HG03439 (cell line): ENCODE measurements around the gene MTUS2.

ENCODE experiments used
- ATAC-seq: cut with Tn5 transposase; IDR thresholded peaks from one replicate; pipeline ENCODE4 v1.9.1; 2021; ENCODE audit warnings: mild to moderate bottlenecking, moderate library complexity; ENCODE audit not compliant: unreplicated experiment

MTUS2 gene

GRCh38 chr13:29021311-29021710 lies 201.2 kb downstream of the MTUS2 start:
- ATAC-seq = no peak

DNA sequence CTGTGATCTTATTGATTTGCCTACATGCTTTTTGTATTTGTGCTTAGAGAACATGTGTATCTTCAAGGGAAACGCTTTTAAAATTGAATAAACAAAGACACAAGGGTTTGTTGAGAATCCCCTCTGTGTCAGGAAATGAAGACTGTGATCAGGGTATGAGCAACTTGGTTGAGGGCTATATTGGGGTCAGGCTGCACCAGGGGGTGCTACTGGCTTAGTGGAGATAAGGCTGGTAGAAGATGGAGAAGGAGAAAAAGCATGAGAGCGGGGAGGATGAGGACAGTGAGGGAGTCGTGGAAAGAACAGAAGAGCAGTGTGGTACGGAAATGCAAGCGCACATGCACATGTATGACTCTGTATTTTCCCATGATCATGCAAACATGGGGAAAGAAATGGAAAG lies 201.6 kb downstream of the MTUS2 start:
- no peak for ATAC-seq

- ATAC-seq = no peak
These were observed 202.3 kb downstream of the MTUS2 start for GRCh38 chr13:29022410-29022809.

- ATAC-seq = no peak
These were observed 202.8 kb downstream of the MTUS2 start for GRCh38 chr13:29022968-29023367.

GRCh38 chr13:29024783-29025182 lies 204.6 kb downstream of the MTUS2 start:
- ATAC-seq = no peak

- ATAC-seq = no peak
These were observed 208.7 kb downstream of the MTUS2 start for GRCh38 chr13:29028868-29029267.

DNA sequence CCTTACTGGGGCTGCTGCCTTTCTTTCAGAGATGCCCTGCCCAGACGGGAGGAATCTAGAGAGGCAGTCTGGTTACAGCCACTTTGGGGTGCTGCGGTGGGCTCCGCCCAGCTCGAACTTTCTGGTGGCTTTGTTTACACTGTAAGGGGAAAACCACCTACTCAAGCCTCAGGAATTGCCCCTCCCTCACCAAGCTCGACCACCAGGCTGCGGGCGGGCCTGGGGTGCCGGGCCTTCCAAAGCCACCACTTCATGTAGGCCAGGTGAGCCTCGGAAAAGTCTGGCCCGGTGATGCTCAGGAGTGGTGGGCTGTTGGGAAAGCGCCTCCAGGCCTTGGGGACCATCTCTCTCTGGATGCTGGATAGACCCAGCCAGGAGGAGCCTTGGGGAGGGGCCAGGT lies 218.6 kb downstream of the MTUS2 start:
- ATAC-seq = no peak

DNA sequence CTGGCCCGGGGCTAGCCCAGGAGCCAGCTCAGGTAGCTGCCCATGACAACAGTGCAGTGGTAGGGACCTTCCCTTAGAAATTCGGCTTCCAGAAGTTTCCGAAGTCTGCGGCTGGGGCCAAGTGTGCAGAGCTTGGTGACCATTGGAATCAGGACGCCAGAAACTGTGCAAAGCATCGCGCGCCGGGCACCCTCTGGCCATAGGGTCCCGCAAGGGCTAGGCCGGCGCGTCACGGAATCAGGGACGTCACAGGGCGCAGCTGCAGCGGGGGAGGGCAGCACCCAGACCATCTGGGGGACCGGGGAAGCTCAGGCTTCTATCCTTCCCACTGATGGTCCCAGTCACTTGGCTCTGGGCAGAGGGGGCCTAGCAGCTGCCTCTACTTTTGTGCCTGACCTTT lies 219.1 kb downstream of the MTUS2 start:
- ATAC-seq = no peak

DNA sequence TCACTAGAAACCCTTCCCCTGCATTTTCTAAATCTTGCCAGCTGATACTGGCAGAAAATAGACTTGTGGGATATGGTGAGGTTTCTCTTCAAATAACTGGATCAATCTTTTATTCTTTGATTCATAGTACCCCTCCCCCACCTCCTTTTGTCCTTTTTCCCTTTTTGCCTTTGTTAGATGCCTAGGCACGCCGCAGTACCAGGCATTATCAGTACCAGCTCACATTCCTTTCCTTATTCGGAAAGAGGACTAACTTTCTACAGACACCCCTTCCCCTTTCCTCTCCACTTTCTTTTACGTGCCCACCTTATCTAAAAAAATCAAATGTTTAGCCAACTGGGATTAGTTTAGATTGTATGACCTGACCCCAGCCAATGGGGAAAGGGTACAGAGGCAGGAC lies 226.4 kb downstream of the MTUS2 start:
- no peak for ATAC-seq

DNA sequence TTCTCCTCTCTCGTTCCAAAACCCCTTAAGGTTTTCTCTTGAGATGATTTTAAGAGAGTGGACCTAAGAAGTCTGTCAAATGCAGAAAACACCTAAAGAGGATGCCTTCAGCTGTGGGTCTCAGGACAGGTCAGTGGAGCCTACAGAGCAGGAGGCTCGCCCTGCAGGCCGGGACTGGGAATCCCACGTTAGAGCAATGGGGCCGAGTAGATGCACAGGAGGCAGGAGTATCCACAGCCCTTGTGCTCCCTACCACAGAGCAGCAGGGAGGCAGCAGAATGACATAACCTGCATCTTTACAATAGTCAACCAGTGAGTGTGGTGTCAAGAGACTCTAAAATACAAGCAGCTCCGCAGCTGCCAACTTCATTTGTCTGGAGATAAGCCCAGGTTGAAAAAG lies 229.4 kb downstream of the MTUS2 start:
- no peak for ATAC-seq

- no peak for ATAC-seq
These were observed 230.6 kb downstream of the MTUS2 start for GRCh38 chr13:29050719-29051118.

DNA sequence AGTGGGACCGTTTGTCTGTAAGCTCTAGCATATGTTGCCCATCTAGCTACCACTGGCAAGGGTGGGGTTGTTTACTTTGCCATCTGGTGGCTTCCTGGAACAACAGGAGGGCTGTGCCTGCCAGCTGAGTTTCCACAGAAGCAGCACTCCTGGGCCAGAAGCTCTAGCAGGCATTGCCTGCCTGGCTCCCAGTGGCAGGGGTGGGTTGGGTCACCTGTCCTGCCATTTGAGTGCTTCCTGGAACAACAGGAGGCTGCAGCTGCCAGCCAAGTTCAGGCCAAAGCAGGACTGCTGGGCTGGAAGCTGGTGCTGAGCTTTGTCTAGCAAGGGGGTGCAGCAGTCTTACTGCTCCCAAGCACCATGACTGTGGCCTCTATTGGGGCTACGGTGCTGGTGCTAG lies 239.7 kb downstream of the MTUS2 start:
- no peak for ATAC-seq

DNA sequence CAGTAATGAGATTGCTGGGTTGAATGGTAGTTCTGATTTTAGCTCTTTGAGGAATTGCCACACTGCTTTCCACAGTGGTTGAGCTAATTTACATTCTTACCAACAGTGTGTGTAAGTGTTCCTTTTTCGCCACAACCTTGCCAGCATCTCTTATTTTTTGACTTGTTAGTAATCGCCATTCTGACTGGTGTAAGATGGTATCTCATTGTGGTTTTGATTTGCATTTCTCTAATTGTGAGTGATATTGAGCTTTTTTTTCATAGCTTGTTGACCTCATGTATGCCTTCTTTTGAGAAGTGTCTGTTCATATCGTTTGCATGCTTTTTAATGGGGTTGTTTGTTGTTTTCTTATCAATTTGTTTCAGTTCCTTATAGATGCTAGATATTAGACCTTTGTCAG lies 245.0 kb downstream of the MTUS2 start:
- no peak for ATAC-seq

- ATAC-seq = no peak
These were observed 247.3 kb downstream of the MTUS2 start for GRCh38 chr13:29067306-29067945.

DNA sequence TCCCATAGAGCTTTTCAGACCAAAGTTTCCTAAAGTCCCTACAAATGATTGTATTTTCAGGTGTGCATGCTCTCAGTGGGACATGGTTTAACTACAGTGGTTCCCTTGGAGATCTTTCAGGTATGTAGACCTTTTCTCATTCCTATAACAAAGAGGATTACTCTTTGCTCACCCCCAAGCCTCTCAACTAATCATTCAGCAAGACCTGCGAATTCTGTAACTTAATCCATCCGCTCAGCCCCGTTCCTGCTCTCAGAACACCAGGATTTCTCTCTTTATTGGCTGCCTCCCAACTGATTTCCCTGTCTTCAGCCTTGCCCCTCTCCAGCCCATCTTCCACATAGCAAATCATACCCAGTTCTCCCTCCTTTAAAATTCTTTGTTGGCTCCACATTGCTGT lies 253.6 kb downstream of the MTUS2 start:
- ATAC-seq = no peak

DNA sequence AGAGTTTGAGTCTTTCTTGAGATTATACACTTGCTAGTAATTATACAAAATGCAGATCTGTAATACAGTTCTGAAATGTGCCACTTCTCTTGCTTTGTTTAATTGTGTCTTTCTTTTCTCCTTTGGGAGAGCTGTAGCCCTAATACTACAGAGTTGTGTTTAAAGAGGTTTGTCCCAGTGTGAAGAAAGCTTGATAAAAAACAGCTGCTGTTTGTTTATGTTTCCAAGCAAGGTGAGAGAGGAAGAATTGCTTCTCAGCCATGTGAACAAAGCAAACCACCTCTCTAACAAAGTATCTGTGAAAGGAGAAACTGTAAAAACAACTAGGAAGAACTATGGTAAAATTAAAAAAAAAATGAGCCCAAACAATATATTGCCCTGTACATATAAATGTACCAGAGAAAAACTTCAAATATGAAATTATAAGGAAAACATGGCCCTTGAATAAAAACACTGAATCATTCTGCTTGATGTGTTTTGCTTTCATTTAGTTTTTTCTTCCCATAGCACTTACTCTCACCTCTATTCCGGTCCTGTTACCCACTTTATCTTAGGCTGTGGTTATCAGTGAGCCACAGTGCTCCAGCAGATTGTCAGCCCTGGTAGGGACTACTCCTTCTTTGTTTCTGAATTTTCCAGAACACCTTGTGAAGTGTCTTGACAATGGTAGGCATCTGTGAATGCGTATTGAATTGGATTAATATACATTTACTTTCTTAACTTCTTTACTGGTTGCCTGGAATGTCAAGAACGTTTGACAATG lies 257.1 kb downstream of the MTUS2 start:
- no peak for ATAC-seq

DNA sequence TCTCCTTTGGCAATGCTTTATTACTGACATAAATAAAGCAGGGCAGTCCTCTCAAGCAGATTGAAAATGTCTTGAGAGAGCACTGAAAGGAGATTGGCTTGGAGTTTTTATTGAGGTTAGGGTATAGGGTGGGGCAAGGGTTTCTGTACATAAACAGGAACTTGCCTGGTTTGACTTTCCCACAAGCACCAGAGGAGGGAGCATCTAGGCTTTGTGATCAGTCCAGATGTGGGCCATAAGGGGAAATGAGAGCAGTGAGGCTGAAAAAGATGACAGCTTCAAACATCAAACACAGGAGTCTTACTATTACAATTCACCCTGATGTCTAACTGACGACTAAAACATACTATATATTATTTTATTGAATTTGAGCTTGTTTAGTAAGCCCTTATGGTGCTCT lies 260.9 kb downstream of the MTUS2 start:
- ATAC-seq = peak; percentile 53

GRCh38 chr13:29081697-29082440 lies 261.7 kb downstream of the MTUS2 start:
- ATAC-seq = no peak

DNA sequence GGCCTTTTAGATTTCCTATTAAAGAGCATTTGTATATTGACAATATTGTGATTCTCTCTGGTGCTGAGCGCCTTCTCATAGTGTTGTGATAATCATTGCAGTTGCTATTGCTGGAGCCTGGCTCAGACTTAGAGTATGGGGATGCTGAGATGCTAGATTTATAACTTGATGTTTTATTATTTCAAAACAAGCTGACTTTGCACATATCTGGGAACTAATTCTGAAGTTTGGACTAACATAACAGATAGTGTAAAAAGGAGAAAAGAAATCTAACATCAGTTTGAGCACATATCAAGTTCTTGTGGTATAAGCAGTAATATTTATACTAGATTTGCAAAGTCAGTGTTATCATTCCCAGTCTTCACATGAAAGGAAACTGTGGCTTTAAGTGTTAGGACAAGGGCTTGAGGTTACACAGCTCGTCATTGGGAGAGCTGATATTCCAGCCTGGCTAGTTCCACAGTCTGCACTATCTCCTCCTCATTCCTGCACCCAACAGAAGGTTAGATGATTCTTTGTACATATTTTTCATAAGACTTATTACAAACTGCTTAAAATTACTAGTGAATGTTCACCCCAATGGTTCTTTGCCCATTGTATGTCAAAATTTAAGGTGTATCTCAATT lies 279.8 kb downstream of the MTUS2 start:
- no peak for ATAC-seq

DNA sequence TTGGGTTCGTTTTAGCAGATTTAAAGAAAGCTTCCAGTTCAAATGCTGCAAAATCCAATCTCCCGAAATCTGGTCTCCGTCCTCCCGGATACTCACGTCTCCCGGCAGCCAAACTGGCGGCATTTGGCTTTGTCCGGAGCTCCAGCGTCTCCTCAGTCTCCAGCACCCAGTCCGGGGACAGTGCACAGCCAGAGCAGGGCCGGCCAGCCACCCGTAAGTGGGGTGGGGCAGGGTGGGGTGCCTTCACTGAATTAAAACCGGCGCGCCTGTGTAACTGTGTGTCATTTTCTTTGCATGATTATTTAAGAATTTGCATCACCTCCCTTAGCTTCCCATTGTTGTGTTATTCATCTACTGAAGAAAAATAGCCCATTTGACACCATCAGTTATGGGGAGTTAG lies 280.6 kb downstream of the MTUS2 start:
- ATAC-seq = no peak

DNA sequence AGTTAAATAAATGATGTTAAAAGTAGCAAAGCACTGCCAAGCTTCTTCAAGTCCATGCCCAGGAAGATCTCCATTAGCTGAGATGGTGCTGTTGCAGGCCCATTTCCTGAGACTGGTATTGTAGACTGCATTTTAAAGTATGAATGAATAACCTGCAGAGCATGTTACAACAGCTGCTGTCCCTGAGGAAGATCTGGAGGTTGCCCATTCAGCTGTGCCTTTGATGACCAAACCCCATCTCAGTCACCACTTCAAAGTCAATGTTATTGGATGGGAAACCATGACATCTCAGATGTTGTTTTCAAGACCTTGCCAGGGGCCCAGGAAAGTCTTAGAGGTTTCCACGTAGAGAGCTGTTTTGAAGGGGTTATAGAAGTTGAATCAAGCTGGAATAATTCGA lies 281.3 kb downstream of the MTUS2 start:
- no peak for ATAC-seq

DNA sequence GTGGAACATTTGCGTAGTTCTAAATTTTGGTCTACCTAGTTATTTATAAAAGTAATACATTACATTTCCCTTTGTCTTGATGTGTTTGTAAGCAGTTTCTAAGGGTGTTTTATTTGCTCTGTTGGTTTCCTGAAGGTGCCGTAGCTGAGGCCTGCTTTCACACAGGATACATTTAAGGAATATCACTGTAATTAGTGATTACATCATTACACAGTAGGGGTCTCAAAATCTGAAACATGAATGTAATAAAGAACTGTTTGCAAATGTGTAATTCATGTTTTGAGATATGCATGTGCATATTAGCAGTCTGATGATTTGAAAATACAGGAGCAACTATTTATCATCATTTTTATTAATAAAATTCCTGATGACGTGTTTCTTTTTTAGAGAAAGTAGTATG lies 281.8 kb downstream of the MTUS2 start:
- no peak for ATAC-seq
